Panc1 (cell line): ENCODE measurements around the gene TRAPPC6A. TPM values are rescaled to one million over a fixed set of nuclear protein-coding genes. Genes with fewer than 3 reads are reported as not detected.

ENCODE experiments used
- ATAC-seq: fragments of 200-7000 bp; cut with Tn5 transposase; 2 replicates; pipeline ENCODE4 v1.9.1; 2020; ENCODE audit warnings: mild to moderate bottlenecking, moderate library complexity
- BruUV-seq: library from RNA; stranded (reverse); fragments of 400-500 nt; replicated peaks from 2 replicates; lab custom pipeline; 2021; lab: Mats Ljungman, UMichigan
- CTCF ChIA-PET: fragments of 300-600 bp; sonication (Branson Sonifier 250); formaldehyde crosslinking; loops from one replicate; lab custom pipeline; 2022; ENCODE audit warnings: antibody characterized with exemption; lab: Charles Lee
- POLR2A ChIA-PET: fragments of 300-600 bp; sonication (Branson Sonifier 250); formaldehyde crosslinking; loops from one replicate; lab custom pipeline; 2022; ENCODE audit warnings: antibody characterized with exemption; lab: Charles Lee
- DNase-seq: peaks from one replicate; pipeline ENCODE4 v3.0.0-alpha.2; 2010; ENCODE audit warnings: low read depth, low spot score
- H3K27ac ChIP-seq: 2 replicates; pipeline ENCODE4 v1.5.1; 2011; ENCODE audit warnings: mild to moderate bottlenecking, low read length, inconsistent platforms
- H3K27me3 ChIP-seq: fragments of 200-500 bp; sonication (Bioruptor generic); 2 replicates; pipeline ENCODE4 v1.6.0; 2014; ENCODE audit warnings: low read length, inconsistent platforms; ENCODE audit not compliant: control insufficient read depth, insufficient read depth
- H3K36me3 ChIP-seq: fragments of 200-500 bp; sonication (Bioruptor generic); 2 replicates; pipeline ENCODE4 v1.5.1; 2014; ENCODE audit warnings: inconsistent platforms, mild to moderate bottlenecking, low read length, moderate library complexity; ENCODE audit not compliant: control insufficient read depth, insufficient read depth
- H3K4me1 ChIP-seq: 2 replicates; pipeline ENCODE4 v1.5.1; 2011; ENCODE audit warnings: inconsistent platforms, mild to moderate bottlenecking, low read length, moderate library complexity; ENCODE audit not compliant: control insufficient read depth, insufficient read depth
- H3K4me3 ChIP-seq, 2 experiments: 2 replicates each; pipeline ENCODE4 v1.5.1; 2011 to 2012; ENCODE audit warnings: low read depth in 2 of 2, low read length in 2 of 2, mild to moderate bottlenecking in 2 of 2, inconsistent platforms in 1 of 2, moderate library complexity in 1 of 2
- H3K9me3 ChIP-seq: fragments of 200-500 bp; sonication (Bioruptor generic); 2 replicates; pipeline ENCODE4 v1.5.1; 2014; ENCODE audit warnings: low read depth, mild to moderate bottlenecking, inconsistent platforms, low read length, moderate library complexity; ENCODE audit not compliant: control insufficient read depth, insufficient read depth
- POLR2AphosphoS5 ChIP-seq: IDR thresholded peaks from 2 replicates; pipeline ENCODE4 v1.6.1; 2012; ENCODE audit warnings: mild to moderate bottlenecking, low read depth, low read length, moderate library complexity
- SIN3A ChIP-seq: IDR thresholded peaks from 2 replicates; pipeline ENCODE4 v1.6.1; 2012; ENCODE audit warnings: low read depth, mild to moderate bottlenecking, low read length, moderate library complexity, borderline replicate concordance; ENCODE audit not compliant: insufficient read depth
- TCF7L2 ChIP-seq: IDR thresholded peaks from 2 replicates; pipeline ENCODE4 v1.6.1; 2011; ENCODE audit warnings: mild to moderate bottlenecking, low read depth, low read length, inconsistent platforms
- in situ Hi-C: cut with HindIII; loops from 2 replicates; pipeline ENCODE4 v1.10.0; 2016; ENCODE audit warnings: low sequenced_read_pairs, low pct_unique_long_range_greater_than_20kb
- intact Hi-C: fragments of 100-400 bp; cut with micrococcal nuclease; formaldehyde crosslinking; loops from one replicate; pipeline ENCODE4 v1.10.0; 2022; ENCODE audit not compliant: unreplicated experiment
- total RNA-seq: library from RNA; stranded (reverse); gene quantifications from one replicate; pipeline ENCODE4 v1.2.1, GENCODE V29; 2021; ENCODE audit not compliant: unreplicated experiment
- TF ChIP-seq, protein P1 (sequence below): fragments of 450-650 bp; IDR thresholded peaks from 2 replicates; pipeline ENCODE4 v1.5.1; 2017; ENCODE audit warnings: mild to moderate bottlenecking
- TF ChIP-seq, protein P2 (sequence below), 2 experiments: IDR thresholded peaks; 2 replicates each; pipeline ENCODE4 v1.6.1; 2011 to 2012; ENCODE audit warnings: low read depth in 2 of 2, control low read depth in 1 of 2, low read length in 1 of 2, mild to moderate bottlenecking in 1 of 2, moderate library complexity in 1 of 2; ENCODE audit not compliant: insufficient read depth in 1 of 2

The TRAPPC6A gene
- total RNA-seq, 1 experiment from 2014 or later = 24.7 TPM

DNA sequence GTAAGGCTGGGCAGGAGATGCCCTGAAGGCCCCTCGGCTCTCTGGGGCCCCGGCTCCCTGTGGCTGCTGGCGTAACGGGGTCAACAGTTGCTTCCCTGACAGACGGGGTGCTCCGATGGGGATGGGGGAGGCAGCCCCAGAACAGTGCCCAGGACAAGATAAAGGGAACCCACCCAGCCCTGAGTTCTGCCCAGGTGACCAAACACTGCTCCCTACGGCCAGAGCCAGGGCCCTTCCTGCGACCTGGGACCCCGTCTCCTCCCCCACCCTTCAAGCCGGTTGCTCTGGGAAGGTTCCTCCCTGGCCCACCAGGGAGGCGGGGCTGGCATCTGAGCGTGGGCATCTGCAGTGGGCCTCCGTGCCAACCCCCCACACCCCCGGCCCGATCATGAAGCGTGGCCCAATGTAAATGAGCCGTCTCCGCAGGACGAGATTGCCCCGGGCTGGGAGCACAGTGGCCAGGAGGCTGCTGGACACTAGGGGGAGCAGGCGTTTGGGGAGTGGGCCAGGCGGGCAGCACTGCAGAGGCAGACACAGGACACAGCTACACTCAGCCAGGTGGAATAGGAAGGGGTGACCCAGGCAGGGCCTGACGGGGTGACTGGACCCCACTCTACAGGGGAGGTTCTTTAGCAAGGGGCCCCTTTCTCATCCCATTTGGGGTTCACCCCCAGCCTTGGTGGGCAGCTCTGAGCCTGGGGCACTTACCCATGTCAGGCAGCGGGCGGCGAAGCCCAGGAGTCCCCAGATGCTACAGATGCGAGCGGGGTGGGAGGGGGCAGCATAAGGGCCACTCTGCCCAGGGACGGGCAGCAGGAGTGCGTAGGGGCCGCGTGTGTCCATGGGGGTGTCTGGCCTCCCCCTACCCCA is 16.1 kb downstream of the TRAPPC6A start:
- peak; percentile 49; the same call in 1 of the 2 replicates for ATAC-seq
- H3K9me3 ChIP-seq = no peaks in the 10 kb centered on the region
- no peaks in the 10 kb centered on the region for H3K4me1 ChIP-seq
- ChIA-PET CTCF (interaction anchor here (0.7 kb wide), 1 partner anchor 19 kb away, joined by 5 read pairs; no protein-coding TSS in a partner anchor), POLR2A (no interaction called here)
- intact Hi-C loops (no loop called here), in situ Hi-C loops (no loop called here)
- no peak for DNase-seq
- no peak overlapping the region for H3K27ac ChIP-seq
- no peak overlapping the region for H3K4me3 ChIP-seq
- TF ChIP-seq, protein P1, sequence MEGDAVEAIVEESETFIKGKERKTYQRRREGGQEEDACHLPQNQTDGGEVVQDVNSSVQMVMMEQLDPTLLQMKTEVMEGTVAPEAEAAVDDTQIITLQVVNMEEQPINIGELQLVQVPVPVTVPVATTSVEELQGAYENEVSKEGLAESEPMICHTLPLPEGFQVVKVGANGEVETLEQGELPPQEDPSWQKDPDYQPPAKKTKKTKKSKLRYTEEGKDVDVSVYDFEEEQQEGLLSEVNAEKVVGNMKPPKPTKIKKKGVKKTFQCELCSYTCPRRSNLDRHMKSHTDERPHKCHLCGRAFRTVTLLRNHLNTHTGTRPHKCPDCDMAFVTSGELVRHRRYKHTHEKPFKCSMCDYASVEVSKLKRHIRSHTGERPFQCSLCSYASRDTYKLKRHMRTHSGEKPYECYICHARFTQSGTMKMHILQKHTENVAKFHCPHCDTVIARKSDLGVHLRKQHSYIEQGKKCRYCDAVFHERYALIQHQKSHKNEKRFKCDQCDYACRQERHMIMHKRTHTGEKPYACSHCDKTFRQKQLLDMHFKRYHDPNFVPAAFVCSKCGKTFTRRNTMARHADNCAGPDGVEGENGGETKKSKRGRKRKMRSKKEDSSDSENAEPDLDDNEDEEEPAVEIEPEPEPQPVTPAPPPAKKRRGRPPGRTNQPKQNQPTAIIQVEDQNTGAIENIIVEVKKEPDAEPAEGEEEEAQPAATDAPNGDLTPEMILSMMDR = peak; percentile 79
- TF ChIP-seq TCF7L2 = no peak
- TF ChIP-seq POLR2AphosphoS5 = no peak
- TF ChIP-seq, protein P2, sequence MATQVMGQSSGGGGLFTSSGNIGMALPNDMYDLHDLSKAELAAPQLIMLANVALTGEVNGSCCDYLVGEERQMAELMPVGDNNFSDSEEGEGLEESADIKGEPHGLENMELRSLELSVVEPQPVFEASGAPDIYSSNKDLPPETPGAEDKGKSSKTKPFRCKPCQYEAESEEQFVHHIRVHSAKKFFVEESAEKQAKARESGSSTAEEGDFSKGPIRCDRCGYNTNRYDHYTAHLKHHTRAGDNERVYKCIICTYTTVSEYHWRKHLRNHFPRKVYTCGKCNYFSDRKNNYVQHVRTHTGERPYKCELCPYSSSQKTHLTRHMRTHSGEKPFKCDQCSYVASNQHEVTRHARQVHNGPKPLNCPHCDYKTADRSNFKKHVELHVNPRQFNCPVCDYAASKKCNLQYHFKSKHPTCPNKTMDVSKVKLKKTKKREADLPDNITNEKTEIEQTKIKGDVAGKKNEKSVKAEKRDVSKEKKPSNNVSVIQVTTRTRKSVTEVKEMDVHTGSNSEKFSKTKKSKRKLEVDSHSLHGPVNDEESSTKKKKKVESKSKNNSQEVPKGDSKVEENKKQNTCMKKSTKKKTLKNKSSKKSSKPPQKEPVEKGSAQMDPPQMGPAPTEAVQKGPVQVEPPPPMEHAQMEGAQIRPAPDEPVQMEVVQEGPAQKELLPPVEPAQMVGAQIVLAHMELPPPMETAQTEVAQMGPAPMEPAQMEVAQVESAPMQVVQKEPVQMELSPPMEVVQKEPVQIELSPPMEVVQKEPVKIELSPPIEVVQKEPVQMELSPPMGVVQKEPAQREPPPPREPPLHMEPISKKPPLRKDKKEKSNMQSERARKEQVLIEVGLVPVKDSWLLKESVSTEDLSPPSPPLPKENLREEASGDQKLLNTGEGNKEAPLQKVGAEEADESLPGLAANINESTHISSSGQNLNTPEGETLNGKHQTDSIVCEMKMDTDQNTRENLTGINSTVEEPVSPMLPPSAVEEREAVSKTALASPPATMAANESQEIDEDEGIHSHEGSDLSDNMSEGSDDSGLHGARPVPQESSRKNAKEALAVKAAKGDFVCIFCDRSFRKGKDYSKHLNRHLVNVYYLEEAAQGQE (IDR thresholded peaks at IDR 0.05; ENCODE audit: insufficient read depth in 1 of 2, low read depth in 2 of 2, low read length in 1 of 2) = no peak
- TF ChIP-seq SIN3A = no peak
- H3K36me3 ChIP-seq = no peaks in the 10 kb centered on the region
- no TSS peak for BruUV-seq
- H3K27me3 ChIP-seq = no peaks in the 10 kb centered on the region

DNA sequence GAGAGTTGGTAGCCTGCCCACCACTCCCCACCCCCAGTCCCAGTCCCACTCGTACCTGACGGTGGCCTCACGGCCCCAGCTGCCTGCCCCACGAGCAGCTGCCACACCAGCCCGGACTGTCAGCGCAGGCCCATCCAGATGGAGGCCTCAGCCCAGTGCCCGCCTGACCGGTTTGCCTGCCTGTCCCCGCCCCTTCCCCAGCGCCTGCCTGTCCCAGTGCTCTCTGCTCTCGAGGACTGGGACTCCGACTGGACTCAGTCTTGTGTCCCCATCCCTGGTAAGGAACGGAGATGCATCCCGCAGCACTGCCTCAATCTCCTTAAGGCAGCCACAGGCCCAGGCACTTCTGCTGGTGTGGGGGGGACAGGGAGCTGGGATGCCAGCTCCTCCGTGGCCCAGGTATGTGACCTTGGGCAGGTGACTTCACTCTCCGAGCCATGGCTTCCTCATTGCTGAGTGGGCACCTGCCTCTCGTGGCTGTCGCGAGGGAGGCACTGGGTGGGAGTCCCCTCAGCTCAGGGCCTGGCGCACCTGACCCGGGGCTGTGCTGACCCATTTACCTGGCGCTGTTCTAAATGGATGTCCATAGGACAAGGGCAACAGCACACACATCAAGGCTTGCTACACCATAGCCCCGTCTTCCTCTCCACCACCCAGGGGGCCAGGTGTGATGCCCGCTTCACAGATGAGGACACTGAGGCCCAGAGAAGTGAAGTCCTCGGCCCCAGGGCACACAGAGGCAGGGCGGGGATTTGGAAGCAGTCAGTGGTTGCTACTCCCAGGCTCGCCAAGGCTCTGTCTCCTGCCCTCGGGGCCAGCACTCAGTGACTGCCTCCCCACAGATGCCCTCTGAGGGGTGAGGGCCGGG is 16.9 kb downstream of the TRAPPC6A start, which contains the start of gene NKPD1:
TSS of gene NKPD1 (minus strand) at position 113 of the 868 bp plus-strand sequence. CDS start 832 bp downstream, outside the sequence.
- ATAC-seq (0 out of 2 replicates have a peak, but pooled peaks have one; percentile 31), DNase-seq (no peak)
- POLR2A ChIA-PET = no interaction called here
- CTCF ChIA-PET = interaction anchor here (0.5 kb wide), 1 partner anchor 46 kb away, joined by 9 read pairs; no protein-coding TSS in a partner anchor
- Histone ChIP-seq H3K9me3 (no peaks in the 10 kb centered on the region), H3K27me3 (no peaks in the 10 kb centered on the region), H3K27ac (no peak within 1 kb of the TSS), H3K4me1 (no peaks in the 10 kb centered on the region), H3K4me3 (no peak within 1 kb of the TSS), H3K36me3 (no peaks in the 10 kb centered on the region)
- BruUV-seq = no TSS peak
- intact Hi-C loops (no loop called here), in situ Hi-C loops (no loop called here)
- TF ChIP-seq POLR2AphosphoS5 (no peak), TCF7L2 (no peak), SIN3A (no peak)
- TF ChIP-seq, protein P2 (IDR thresholded peaks at IDR 0.05; ENCODE audit: insufficient read depth in 1 of 2, low read depth in 2 of 2, low read length in 1 of 2) = no peak
- TF ChIP-seq, protein P1 = no peak
